GM12878 (cell line): ENCODE measurements around the gene F2RL3. TPM values are rescaled to one million over a fixed set of nuclear protein-coding genes. Genes with fewer than 3 reads are reported as not detected.

ENCODE experiments used
- ATAC-seq: fragments of 200-7000 bp; cut with Tn5 transposase; 3 replicates; pipeline ENCODE4 v1.9.1; 2020; ENCODE audit warnings: mild to moderate bottlenecking, moderate library complexity
- BruUV-seq: library from RNA; stranded (reverse); fragments of 400-500 nt; replicated peaks from 2 replicates; lab custom pipeline; 2021; lab: Mats Ljungman, UMichigan
- CTCF ChIA-PET: fragments of 300-600 bp; sonication (Branson Sonifier 250); formaldehyde crosslinking; extraction: SDS; loops from one replicate; lab custom pipeline; 2021; ENCODE audit warnings: inconsistent platforms; lab: Yijun Ruan, JAX
- POLR2A ChIA-PET: fragments of 350-600 bp; formaldehyde crosslinking; extraction: SDS; loops from one replicate; lab custom pipeline; 2021; ENCODE audit warnings: inconsistent platforms; lab: Charles Lee
- RAD21 ChIA-PET: fragments of 300-600 bp; sonication (Branson Sonifier 250); formaldehyde crosslinking; loops from one replicate; lab custom pipeline; 2023; ENCODE audit warnings: antibody characterized with exemption; ENCODE audit not compliant: unreplicated experiment; lab: Charles Lee
- SMC1A ChIA-PET: fragments of 300-600 bp; sonication (Branson Sonifier 250); formaldehyde crosslinking; loops from one replicate; lab custom pipeline; 2023; ENCODE audit not compliant: unreplicated experiment, uncharacterized antibody; lab: Charles Lee
- DNase-seq: peaks from one replicate; pipeline ENCODE4 v3.0.0-alpha.2; 2011; ENCODE audit warnings: low read depth, low spot score
- FAIRE-seq: peaks from 3 replicates; lab custom pipeline; 2011; peaks lifted over from hg19 to GRCh38; lab: Jason Lieb, UNC
- H2AFZ ChIP-seq: 2 replicates; pipeline ENCODE4 v1.6.0; 2011; ENCODE audit warnings: low read depth, low read length, control low read depth; ENCODE audit not compliant: control insufficient read depth
- H3K27ac ChIP-seq: 2 replicates; pipeline ENCODE4 v1.5.1; 2011; ENCODE audit warnings: control low read depth; ENCODE audit not compliant: control insufficient read depth, insufficient read depth
- H3K27me3 ChIP-seq, 2 experiments: replicated peaks in 1 of 2; 2 replicates each; pipeline versions ENCODE4 v1.6.0 to v1.6.1; 2011; ENCODE audit warnings: low read length in 1 of 2; ENCODE audit not compliant: control insufficient read depth in 2 of 2, insufficient read depth in 2 of 2
- H3K36me3 ChIP-seq, 2 experiments: 2 replicates each; pipeline ENCODE4 v1.5.1; 2011; ENCODE audit warnings: low read length in 1 of 2; ENCODE audit not compliant: control insufficient read depth in 2 of 2, insufficient read depth in 2 of 2
- H3K4me1 ChIP-seq: 2 replicates; pipeline ENCODE4 v1.6.1; 2011; ENCODE audit warnings: mild to moderate bottlenecking, low read length, moderate library complexity, mixed read lengths; ENCODE audit not compliant: control insufficient read depth, insufficient read depth
- H3K4me2 ChIP-seq: 2 replicates; pipeline ENCODE4 v1.6.0; 2011; ENCODE audit warnings: control low read depth; ENCODE audit not compliant: control insufficient read depth, insufficient read depth
- H3K4me3 ChIP-seq: fragments of 200-600 bp; sonication (generic); 2 replicates; pipeline ENCODE4 v1.5.1; 2016
- H3K79me2 ChIP-seq: 2 replicates; pipeline ENCODE4 v1.6.0; 2011; ENCODE audit warnings: low read length; ENCODE audit not compliant: control insufficient read depth, insufficient read depth
- H3K9ac ChIP-seq: 2 replicates; pipeline ENCODE4 v1.8.0; 2011; ENCODE audit warnings: low read length, control low read depth, mixed read lengths; ENCODE audit not compliant: control insufficient read depth, insufficient read depth
- H3K9me3 ChIP-seq: replicated peaks from 3 replicates; pipeline ENCODE4 v1.5.1; 2011; ENCODE audit warnings: mild to moderate bottlenecking, low read length; ENCODE audit not compliant: control insufficient read depth, insufficient read depth
- H4K20me1 ChIP-seq: 2 replicates; pipeline ENCODE4 v1.6.0; 2011; ENCODE audit not compliant: control insufficient read depth, insufficient read depth
- CREB1 ChIP-seq: IDR thresholded peaks from 2 replicates; pipeline ENCODE4 v1.6.1; 2012; ENCODE audit warnings: low read depth, mild to moderate bottlenecking, inconsistent platforms
- DPF2 ChIP-seq: fragments of 450-650 bp; IDR thresholded peaks from 2 replicates; pipeline ENCODE4 v1.6.1; 2017; ENCODE audit warnings: mild to moderate bottlenecking
- ESRRA ChIP-seq: IDR thresholded peaks from 2 replicates; pipeline ENCODE4 v1.6.1; 2012; ENCODE audit warnings: mild to moderate bottlenecking, low read length, improper control_type of control experiment
- FOS ChIP-seq: IDR thresholded peaks from 3 replicates; pipeline ENCODE4 v1.6.1; 2011; ENCODE audit warnings: borderline replicate concordance; ENCODE audit not compliant: insufficient read length; ENCODE audit errors: extremely low read depth
- GATAD2B ChIP-seq: fragments of 450-650 bp; conservative IDR thresholded peaks from 2 replicates; pipeline ENCODE4 v1.6.1; 2017; ENCODE audit warnings: low read depth, mild to moderate bottlenecking, moderate library complexity
- LARP7 ChIP-seq: fragments of 450-650 bp; IDR thresholded peaks from 2 replicates; pipeline ENCODE4 v1.6.1; 2017; ENCODE audit warnings: mild to moderate bottlenecking
- POLR2AphosphoS5 ChIP-seq: IDR thresholded peaks from 2 replicates; pipeline ENCODE4 v1.6.1; 2011; ENCODE audit warnings: mild to moderate bottlenecking, low read length, inconsistent platforms
- RCOR1 ChIP-seq: conservative IDR thresholded peaks from 2 replicates; pipeline ENCODE4 v1.6.1; 2012; ENCODE audit warnings: low read depth, low read length, improper control_type of control experiment
- RELA ChIP-seq: fragments of 450-650 bp; IDR thresholded peaks from 2 replicates; pipeline ENCODE4 v1.8.0; 2014; ENCODE audit warnings: borderline replicate concordance; ENCODE audit not compliant: partially characterized antibody
- STAT1 ChIP-seq: fragments of 450-650 bp; conservative IDR thresholded peaks from 2 replicates; pipeline ENCODE4 v1.6.1; 2014; ENCODE audit warnings: antibody characterized with exemption, mild to moderate bottlenecking
- SUZ12 ChIP-seq: fragments of 200-600 bp; sonication (generic); IDR thresholded peaks from one replicate; pipeline ENCODE4 v1.6.1; 2018; ENCODE audit warnings: antibody characterized with exemption, mild to moderate bottlenecking; ENCODE audit not compliant: unreplicated experiment
- USF1 ChIP-seq: IDR thresholded peaks from 2 replicates; pipeline ENCODE4 v1.6.1; 2011; ENCODE audit warnings: borderline replicate concordance, low read depth, mild to moderate bottlenecking, moderate library complexity, mixed read lengths, low read length; ENCODE audit not compliant: insufficient read depth; ENCODE audit errors: extremely low read length
- ZNF207 ChIP-seq: fragments of 450-650 bp; IDR thresholded peaks from 2 replicates; pipeline ENCODE4 v1.6.1; 2014; ENCODE audit warnings: antibody characterized with exemption, mild to moderate bottlenecking, borderline replicate concordance
- WGBS: methylation state at CpG from one replicate; pipeline ENCODE4 v1.1.6; 2016; ENCODE audit warnings: low lambda C conversion rate; ENCODE audit not compliant: insufficient replicate concordance, insufficient coverage; ENCODE audit errors: missing lambda C conversion rate; 5-methylcytosine and 5-hydroxymethylcytosine counted together
- in situ Hi-C: fragments of 300-500 bp; cut with MboI; formaldehyde crosslinking; loops from 9 replicates; pipeline ENCODE4 v1.14.3; 2018; ENCODE audit warnings: mixed read lengths
- intact Hi-C: fragments of 100-400 bp; cut with micrococcal nuclease; formaldehyde crosslinking; loops from one replicate; pipeline ENCODE4 v1.14.2; 2022; ENCODE audit not compliant: unreplicated experiment
- polyA plus RNA-seq, 11 experiments: library from polyadenylated mRNA; depleted of rRNA in 4 of 11; unstranded in 6 of 11; stranded (reverse) in 5 of 11; fragments of >200 nt; fragmentation: Nextera tagmentation in 4 of 11; fragmentation: Illumina TruSeq in 1 of 11; extraction: Ambion mirVana in 4 of 11; extraction: Trizol in 1 of 11; gene quantifications; 1 replicate in 1 of 11; 2 replicates in 10 of 11; pipeline versions ENCODE4 v1.2.1 to v1.2.3, GENCODE V29; 2011 to 2016; ENCODE audit warnings: inconsistent platforms in 2 of 11, missing spikeins in 2 of 11, low read depth in 1 of 11
- total RNA-seq, 4 experiments: library from RNA; depleted of rRNA in 3 of 4; stranded (reverse); fragments of >200 nt in 3 of 4; fragmentation: Illumina TruSeq in 1 of 4; extraction: Trizol in 1 of 4; gene quantifications; 2 replicates each; pipeline versions ENCODE4 v1.2.1 to v1.2.3, GENCODE V29; 2013 to 2021
- TF ChIP-seq, protein P1 (sequence below): fragments of 450-650 bp; IDR thresholded peaks from 2 replicates; pipeline ENCODE4 v1.6.1; 2017; ENCODE audit warnings: mild to moderate bottlenecking, moderate library complexity

The F2RL3 gene
- total and polyA plus RNA-seq, 10 of the 15 experiments (the other 5 are each of a cell fraction or from before 2014, with no cell fraction given): 0.01 to 1.2 (median 0.29) TPM

- TF ChIP-seq, protein P1, sequence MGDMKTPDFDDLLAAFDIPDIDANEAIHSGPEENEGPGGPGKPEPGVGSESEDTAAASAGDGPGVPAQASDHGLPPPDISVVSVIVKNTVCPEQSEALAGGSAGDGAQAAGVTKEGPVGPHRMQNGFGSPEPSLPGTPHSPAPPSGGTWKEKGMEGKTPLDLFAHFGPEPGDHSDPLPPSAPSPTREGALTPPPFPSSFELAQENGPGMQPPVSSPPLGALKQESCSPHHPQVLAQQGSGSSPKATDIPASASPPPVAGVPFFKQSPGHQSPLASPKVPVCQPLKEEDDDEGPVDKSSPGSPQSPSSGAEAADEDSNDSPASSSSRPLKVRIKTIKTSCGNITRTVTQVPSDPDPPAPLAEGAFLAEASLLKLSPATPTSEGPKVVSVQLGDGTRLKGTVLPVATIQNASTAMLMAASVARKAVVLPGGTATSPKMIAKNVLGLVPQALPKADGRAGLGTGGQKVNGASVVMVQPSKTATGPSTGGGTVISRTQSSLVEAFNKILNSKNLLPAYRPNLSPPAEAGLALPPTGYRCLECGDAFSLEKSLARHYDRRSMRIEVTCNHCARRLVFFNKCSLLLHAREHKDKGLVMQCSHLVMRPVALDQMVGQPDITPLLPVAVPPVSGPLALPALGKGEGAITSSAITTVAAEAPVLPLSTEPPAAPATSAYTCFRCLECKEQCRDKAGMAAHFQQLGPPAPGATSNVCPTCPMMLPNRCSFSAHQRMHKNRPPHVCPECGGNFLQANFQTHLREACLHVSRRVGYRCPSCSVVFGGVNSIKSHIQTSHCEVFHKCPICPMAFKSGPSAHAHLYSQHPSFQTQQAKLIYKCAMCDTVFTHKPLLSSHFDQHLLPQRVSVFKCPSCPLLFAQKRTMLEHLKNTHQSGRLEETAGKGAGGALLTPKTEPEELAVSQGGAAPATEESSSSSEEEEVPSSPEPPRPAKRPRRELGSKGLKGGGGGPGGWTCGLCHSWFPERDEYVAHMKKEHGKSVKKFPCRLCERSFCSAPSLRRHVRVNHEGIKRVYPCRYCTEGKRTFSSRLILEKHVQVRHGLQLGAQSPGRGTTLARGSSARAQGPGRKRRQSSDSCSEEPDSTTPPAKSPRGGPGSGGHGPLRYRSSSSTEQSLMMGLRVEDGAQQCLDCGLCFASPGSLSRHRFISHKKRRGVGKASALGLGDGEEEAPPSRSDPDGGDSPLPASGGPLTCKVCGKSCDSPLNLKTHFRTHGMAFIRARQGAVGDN: no peak
- TF ChIP-seq POLR2AphosphoS5: no peak
- TF ChIP-seq CREB1: no peak
Measured at GRCh38 chr19:16895467-16896145, 6.8 kb downstream of the F2RL3 start (continued).

- ChIA-PET CTCF (no interaction called here), SMC1A (no interaction called here), RAD21 (no interaction called here), POLR2A (no interaction called here)
- intact Hi-C loops: loop anchor here (10.0 kb wide), 1 partner anchor 408 kb away; the partner anchor contains the start of genes ABHD8, DDA1 and MRPL34
- H3K27ac ChIP-seq: no peak overlapping the region
- no TSS peak for BruUV-seq
- DNase-seq: no peak
- ATAC-seq: peak; percentile 39
- in situ Hi-C loops: no loop called here
- H3K9me3 ChIP-seq: no peaks in the 10 kb centered on the region; the same call in 2 of the 3 replicates
- H3K4me2 ChIP-seq: peak overlapping the region; percentile 90
- no peaks in the 10 kb centered on the region for H3K79me2 ChIP-seq
- H3K36me3 ChIP-seq: no peaks in the 10 kb centered on the region
- peaks cover 44% of the 10 kb centered on the region for H3K4me1 ChIP-seq
- no peaks in the 10 kb centered on the region for H3K27me3 ChIP-seq
- WGBS: 22% methylated on average over 47 of the region's 66 CpGs
- H4K20me1 ChIP-seq: no peaks in the 10 kb centered on the region
- H3K4me3 ChIP-seq: peak overlapping the region; percentile 61; the same call in 1 of the 2 replicates
- H2AFZ ChIP-seq: peak overlapping the region; percentile 30
- H3K9ac ChIP-seq: peak overlapping the region; percentile 38; the same call in 1 of the 2 replicates
- FAIRE-seq: no peak
- TF ChIP-seq ZNF207 (no peak), RCOR1 (no peak), FOS (no peak), GATAD2B (peak; percentile 47; the same call in 1 of the 2 replicates), RELA (no peak), SUZ12 (no peak), DPF2 (peak; percentile 45; the same call in 1 of the 2 replicates), LARP7 (0 out of 2 replicates have a peak, but pooled peaks have one; percentile 49), USF1 (no peak), ESRRA (no peak), STAT1 (no peak)
Measured at GRCh38 chr19:16896146-16897028, 7.6 kb downstream of the F2RL3 start.
